Activated naive CD4-positive, alpha-beta T cell treated with anti-CD3 and anti-CD28 coated beads, Interleukin-2, amount 10 ng/mL, durations not matched to agents 7 days and 5 days (primary cell): Measurements from ENCODE around the gene ACVR1.

Source experiments
- CTCF ChIA-PET: fragments of 350-600 bp; sonication (Branson Sonifier 250); formaldehyde crosslinking; loops from one replicate; lab custom pipeline; 2021; ENCODE audit warnings: antibody characterized with exemption; lab: Charles Lee
- DNase-seq: peaks from one replicate; pipeline ENCODE4 v3.0.0-alpha.2; 2020
- H3K27ac Mint-ChIP-seq: one replicate; pipeline ENCODE4 v1.8.0; 2021; ENCODE audit warnings: mild to moderate bottlenecking, moderate library complexity, mixed read lengths
- H3K27me3 Mint-ChIP-seq: one replicate; pipeline ENCODE4 v1.8.0; 2021; ENCODE audit warnings: mild to moderate bottlenecking, mixed read lengths
- H3K36me3 Mint-ChIP-seq: one replicate; pipeline ENCODE4 v1.8.0; 2021; ENCODE audit warnings: mixed read lengths
- H3K4me1 Mint-ChIP-seq: one replicate; pipeline ENCODE4 v1.8.0; 2021; ENCODE audit warnings: mixed read lengths
- H3K4me3 Mint-ChIP-seq: one replicate; pipeline ENCODE4 v1.8.0; 2021; ENCODE audit warnings: mild to moderate bottlenecking, moderate library complexity, mixed read lengths
- H3K9me3 Mint-ChIP-seq: one replicate; pipeline ENCODE4 v1.8.0; 2021; ENCODE audit warnings: mixed read lengths

ACVR1 gene

DNA sequence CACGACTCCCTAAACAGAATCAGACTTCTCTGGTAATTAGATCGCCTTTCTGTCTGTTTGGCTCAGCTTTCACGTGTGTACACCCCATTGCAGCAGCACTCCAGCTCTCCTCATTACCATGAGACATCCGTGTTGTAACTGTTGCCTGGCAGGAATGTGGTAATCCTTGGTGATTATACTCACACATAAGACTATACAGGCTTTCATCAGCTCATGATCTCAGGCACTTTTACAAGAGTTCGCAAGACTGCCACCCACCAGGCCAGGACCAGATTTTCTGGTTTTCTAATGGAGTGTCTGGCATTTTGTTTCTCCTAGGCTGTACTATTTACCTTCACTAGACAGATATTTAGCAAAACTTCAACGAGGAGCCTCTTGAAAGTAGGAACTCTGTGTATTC is 50.2 kb downstream of the ACVR1 start:
- CTCF ChIA-PET = no interaction called here
- H3K9me3 Mint-ChIP-seq = no peaks in the 10 kb centered on the region
- H3K27me3 Mint-ChIP-seq = no peaks in the 10 kb centered on the region
- DNase-seq = no peak
- H3K4me1 Mint-ChIP-seq = peaks cover 5% of the 10 kb centered on the region
- H3K36me3 Mint-ChIP-seq = peaks cover 47% of the 10 kb centered on the region
- no peak overlapping the region for H3K27ac Mint-ChIP-seq
- H3K4me3 Mint-ChIP-seq = no peak overlapping the region

DNA sequence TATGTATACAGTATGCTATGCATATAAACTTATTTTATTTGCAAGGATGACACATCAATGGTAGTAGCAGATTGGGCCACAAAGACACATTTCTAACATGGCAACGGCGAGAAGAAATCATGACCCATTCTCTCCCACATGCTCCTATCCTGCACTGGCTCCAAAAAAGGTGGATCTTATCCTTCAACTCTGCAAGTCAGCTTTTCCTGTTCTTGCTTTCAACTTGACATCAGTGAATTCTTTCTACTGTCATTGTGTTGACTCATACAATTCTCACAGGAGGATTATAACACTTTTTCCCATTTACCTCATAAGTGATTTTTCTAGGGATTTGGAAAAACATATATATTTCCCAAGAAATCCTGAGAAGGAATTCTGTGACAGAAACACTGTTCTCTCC is 53.1 kb downstream of the ACVR1 start:
- Mint-ChIP-seq H3K36me3 (peaks cover 45% of the 10 kb centered on the region), H3K27ac (no peak overlapping the region), H3K9me3 (no peaks in the 10 kb centered on the region), H3K4me1 (peaks cover 7% of the 10 kb centered on the region), H3K4me3 (no peak overlapping the region), H3K27me3 (no peaks in the 10 kb centered on the region)
- no peak for DNase-seq
- CTCF ChIA-PET = no interaction called here

DNA sequence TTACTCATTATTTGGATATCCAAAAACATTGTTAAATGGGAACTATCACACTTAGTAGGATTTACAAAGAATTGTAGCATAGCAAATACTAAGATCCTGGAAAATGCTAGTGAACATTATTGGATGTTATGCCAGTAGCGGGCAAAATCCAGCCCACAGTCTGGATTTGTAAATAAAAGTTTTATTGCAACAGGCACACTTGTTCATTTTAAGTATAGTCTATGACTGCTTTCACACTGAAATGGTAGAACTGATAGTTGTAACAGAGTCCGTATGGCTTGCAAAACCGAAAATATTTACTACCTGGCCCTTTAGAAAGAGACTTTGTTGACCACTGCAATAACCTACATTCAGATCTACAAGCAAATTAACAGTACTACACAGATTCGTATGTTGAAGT is 53.6 kb downstream of the ACVR1 start:
- Mint-ChIP-seq H3K36me3 (peaks cover 46% of the 10 kb centered on the region), H3K4me3 (no peak overlapping the region), H3K27ac (no peak overlapping the region), H3K27me3 (no peaks in the 10 kb centered on the region), H3K4me1 (peaks cover 7% of the 10 kb centered on the region), H3K9me3 (no peaks in the 10 kb centered on the region)
- no peak for DNase-seq
- CTCF ChIA-PET = no interaction called here

DNA sequence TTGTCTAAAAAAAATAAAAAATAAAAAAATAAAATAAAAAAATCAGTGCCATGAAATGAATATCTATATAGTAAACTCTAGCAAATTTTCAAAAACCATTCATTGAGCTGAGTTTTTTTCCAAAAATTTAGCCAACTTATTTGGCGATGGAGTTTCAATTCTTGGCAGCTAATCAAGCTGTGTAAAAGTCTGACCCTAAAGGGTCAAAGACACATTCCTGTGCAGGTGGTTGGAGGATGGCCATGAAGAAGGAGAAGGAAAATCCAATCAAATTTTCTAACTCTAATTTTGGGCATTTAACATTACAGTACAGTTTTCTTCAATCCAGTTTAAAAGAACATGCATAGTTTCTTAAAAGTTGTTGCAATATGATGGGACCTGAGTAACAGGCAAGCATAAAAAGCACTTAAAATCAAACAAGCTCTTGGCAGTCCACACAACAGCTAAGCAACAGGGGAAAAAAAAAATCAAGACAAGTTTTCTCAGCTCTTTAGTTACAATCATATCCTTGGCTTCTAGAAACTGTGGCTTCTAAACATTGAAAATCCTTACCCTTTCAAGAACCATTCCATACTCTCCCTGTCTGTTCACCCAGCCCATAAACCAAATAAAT is 54.5 kb downstream of the ACVR1 start:
- DNase-seq = no peak
- H3K4me1 Mint-ChIP-seq = peaks cover 7% of the 10 kb centered on the region
- CTCF ChIA-PET = no interaction called here
- H3K4me3 Mint-ChIP-seq = no peak overlapping the region
- peaks cover 53% of the 10 kb centered on the region for H3K36me3 Mint-ChIP-seq
- no peaks in the 10 kb centered on the region for H3K9me3 Mint-ChIP-seq
- H3K27ac Mint-ChIP-seq = no peak overlapping the region
- no peaks in the 10 kb centered on the region for H3K27me3 Mint-ChIP-seq

GRCh38 chr2:157820193-157820592 is 55.9 kb downstream of the ACVR1 start:
- CTCF ChIA-PET = no interaction called here
- H3K9me3 Mint-ChIP-seq = no peaks in the 10 kb centered on the region
- no peak overlapping the region for H3K27ac Mint-ChIP-seq
- H3K4me3 Mint-ChIP-seq = no peak overlapping the region
- H3K36me3 Mint-ChIP-seq = peaks cover 51% of the 10 kb centered on the region
- no peaks in the 10 kb centered on the region for H3K27me3 Mint-ChIP-seq
- no peak for DNase-seq
- peaks cover 7% of the 10 kb centered on the region for H3K4me1 Mint-ChIP-seq

- DNase-seq = no peak
- Mint-ChIP-seq H3K4me3 (no peak overlapping the region), H3K36me3 (peaks cover 47% of the 10 kb centered on the region), H3K9me3 (no peaks in the 10 kb centered on the region), H3K27me3 (no peaks in the 10 kb centered on the region), H3K4me1 (peaks cover 7% of the 10 kb centered on the region), H3K27ac (no peak overlapping the region)
- CTCF ChIA-PET = no interaction called here
Measured at GRCh38 chr2:157819761-157820160, 56.4 kb downstream of the ACVR1 start.

- Mint-ChIP-seq H3K4me1 (peaks cover 3% of the 10 kb centered on the region), H3K36me3 (peaks cover 45% of the 10 kb centered on the region), H3K27me3 (no peaks in the 10 kb centered on the region)
Measured at GRCh38 chr2:157818227-157818626, 57.9 kb downstream of the ACVR1 start.

DNA sequence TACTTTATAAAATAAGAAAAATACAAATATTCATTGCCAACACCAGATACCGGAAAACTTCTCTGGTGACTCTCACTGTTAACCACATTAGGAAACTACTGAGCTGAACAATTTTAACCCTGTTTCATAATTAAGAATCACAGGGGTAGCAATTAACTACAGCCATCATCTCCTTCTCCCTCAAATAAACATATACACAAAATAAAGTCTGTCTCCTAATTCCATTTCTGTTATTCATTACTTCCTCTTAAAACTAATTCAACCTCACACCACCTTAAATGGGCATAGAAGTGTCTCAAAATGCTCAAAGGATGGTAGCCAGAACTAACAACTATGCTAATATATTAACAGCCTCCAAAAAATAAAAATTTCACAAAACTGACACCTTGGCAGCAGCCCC is 60.7 kb downstream of the ACVR1 start:
- CTCF ChIA-PET = no interaction called here
- Mint-ChIP-seq H3K36me3 (peaks cover 58% of the 10 kb centered on the region), H3K4me3 (no peak overlapping the region), H3K27me3 (no peaks in the 10 kb centered on the region), H3K4me1 (peaks cover 11% of the 10 kb centered on the region), H3K27ac (no peak overlapping the region), H3K9me3 (no peaks in the 10 kb centered on the region)
- DNase-seq = no peak

More at GRCh38 chr2:157818227-157818626, 57.9 kb downstream of the ACVR1 start:
- Mint-ChIP-seq H3K9me3 (no peaks in the 10 kb centered on the region), H3K27ac (no peak overlapping the region), H3K4me3 (no peak overlapping the region)
- DNase-seq = no peak
- CTCF ChIA-PET = no interaction called here

DNA sequence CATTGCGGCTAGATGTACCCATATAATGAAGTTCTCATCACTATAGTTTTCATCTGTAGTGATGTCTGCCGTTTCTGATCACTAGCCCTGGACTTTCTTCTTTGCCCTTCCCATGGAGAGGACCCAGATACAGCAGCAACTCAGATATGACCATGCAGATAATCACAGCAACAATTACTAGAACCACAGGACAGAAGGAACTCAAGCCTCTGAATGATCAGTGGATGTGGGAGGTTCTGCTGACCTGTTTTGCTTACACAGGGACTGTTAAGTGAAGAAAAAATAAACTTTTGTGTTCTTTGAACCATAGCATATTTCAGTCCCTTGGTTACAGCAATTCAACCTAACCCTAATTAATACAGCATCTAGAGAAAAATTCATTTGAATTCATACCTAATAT is 62.7 kb downstream of the ACVR1 start:
- Mint-ChIP-seq H3K27me3 (no peaks in the 10 kb centered on the region), H3K27ac (no peak overlapping the region), H3K4me3 (no peak overlapping the region), H3K36me3 (peaks cover 56% of the 10 kb centered on the region), H3K4me1 (peaks cover 11% of the 10 kb centered on the region), H3K9me3 (no peaks in the 10 kb centered on the region)
- no peak for DNase-seq
- CTCF ChIA-PET = no interaction called here

DNA sequence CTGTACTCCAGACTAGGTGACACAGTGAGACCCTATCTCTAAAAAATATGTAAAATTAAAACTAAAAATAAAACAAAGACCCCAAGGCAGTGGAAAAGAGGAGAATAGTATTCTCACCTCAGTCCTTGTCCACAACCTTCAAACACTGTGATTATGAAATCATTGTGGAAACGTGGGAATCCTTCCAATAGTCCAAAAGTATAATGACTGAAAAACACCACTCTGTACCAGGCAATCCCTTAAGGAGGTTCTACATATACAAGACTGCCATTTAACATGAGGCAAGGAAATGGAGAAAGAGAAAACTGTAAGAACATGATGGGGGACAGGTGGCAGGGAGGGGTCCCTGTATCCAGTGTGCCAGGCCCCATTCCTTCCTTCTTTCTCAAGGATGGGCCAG is 66.1 kb downstream of the ACVR1 start:
- DNase-seq = no peak
- CTCF ChIA-PET = no interaction called here
- no peak overlapping the region for H3K27ac Mint-ChIP-seq
- no peaks in the 10 kb centered on the region for H3K27me3 Mint-ChIP-seq
- no peak overlapping the region for H3K4me3 Mint-ChIP-seq
- peaks cover 28% of the 10 kb centered on the region for H3K4me1 Mint-ChIP-seq
- H3K36me3 Mint-ChIP-seq = peaks cover 53% of the 10 kb centered on the region
- no peaks in the 10 kb centered on the region for H3K9me3 Mint-ChIP-seq

GRCh38 chr2:157809212-157809611 is 66.9 kb downstream of the ACVR1 start:
- no peak for DNase-seq
- Mint-ChIP-seq H3K4me1 (peaks cover 28% of the 10 kb centered on the region), H3K27ac (no peak overlapping the region), H3K36me3 (peaks cover 50% of the 10 kb centered on the region), H3K4me3 (no peak overlapping the region), H3K9me3 (no peaks in the 10 kb centered on the region), H3K27me3 (no peaks in the 10 kb centered on the region)
- CTCF ChIA-PET = no interaction called here

GRCh38 chr2:157808421-157808820 is 67.7 kb downstream of the ACVR1 start:
- Mint-ChIP-seq H3K9me3 (no peaks in the 10 kb centered on the region), H3K36me3 (peaks cover 48% of the 10 kb centered on the region), H3K4me3 (no peak overlapping the region), H3K27ac (no peak overlapping the region), H3K4me1 (peaks cover 28% of the 10 kb centered on the region), H3K27me3 (no peaks in the 10 kb centered on the region)
- no peak for DNase-seq
- CTCF ChIA-PET = no interaction called here

DNA sequence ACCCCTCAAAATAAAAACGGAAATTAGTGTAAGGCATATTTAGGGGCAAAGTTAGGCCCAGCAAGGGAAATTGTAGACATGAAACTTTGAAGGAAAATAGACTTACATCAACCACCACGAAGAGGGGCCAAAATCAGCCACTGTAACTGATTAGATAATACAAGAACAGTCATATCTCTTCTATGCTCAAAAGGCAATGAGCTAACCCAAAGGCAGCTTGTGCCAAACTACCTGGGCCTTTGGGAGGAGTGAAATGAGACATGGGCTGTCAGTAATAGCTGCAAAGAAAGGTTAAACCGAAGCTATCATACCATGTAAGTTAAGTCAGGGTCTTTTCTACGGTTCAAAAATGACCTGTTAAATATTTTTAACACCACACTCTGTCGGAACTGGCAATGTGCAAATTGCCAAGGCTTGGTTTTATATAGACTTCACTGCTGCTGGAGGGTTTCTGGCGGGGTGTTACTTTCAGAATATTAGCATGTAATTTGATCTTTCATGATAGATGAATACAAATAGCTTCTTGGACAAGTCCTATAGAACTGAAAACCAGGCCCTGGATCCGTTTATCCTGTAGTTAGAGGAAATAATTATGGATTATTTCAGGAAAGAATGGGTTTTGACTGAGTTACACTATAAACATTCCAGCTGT is 69.6 kb downstream of the ACVR1 start:
- DNase-seq = no peak
- Mint-ChIP-seq H3K27ac (no peak overlapping the region), H3K4me3 (no peak overlapping the region), H3K27me3 (no peaks in the 10 kb centered on the region), H3K9me3 (no peaks in the 10 kb centered on the region), H3K4me1 (peaks cover 26% of the 10 kb centered on the region), H3K36me3 (peaks cover 39% of the 10 kb centered on the region)
- CTCF ChIA-PET = no interaction called here

DNA sequence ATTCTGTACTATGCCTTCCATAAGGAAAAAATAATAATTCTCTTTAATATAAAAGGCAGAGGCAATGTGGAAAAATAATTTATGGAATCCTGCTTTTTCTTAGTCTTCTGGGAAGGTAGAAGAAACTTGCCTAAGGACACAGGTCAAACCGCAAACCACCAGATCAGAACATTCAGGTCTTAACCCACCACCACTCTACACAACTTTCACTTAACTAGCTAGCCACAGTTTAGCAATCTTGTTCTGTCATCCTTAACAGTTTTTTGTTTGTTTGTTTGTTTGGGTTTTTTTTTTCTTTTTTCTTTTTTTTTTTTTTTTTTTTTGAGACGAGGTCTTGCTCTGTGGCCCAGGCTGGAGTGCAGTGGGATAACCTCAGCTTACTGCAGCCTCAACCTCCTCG is 70.6 kb downstream of the ACVR1 start:
- peaks cover 38% of the 10 kb centered on the region for H3K36me3 Mint-ChIP-seq
- H3K27ac Mint-ChIP-seq = no peak overlapping the region
- no peak overlapping the region for H3K4me3 Mint-ChIP-seq
- DNase-seq = no peak
- peaks cover 20% of the 10 kb centered on the region for H3K4me1 Mint-ChIP-seq
- CTCF ChIA-PET = no interaction called here
- H3K9me3 Mint-ChIP-seq = no peaks in the 10 kb centered on the region
- no peaks in the 10 kb centered on the region for H3K27me3 Mint-ChIP-seq

DNA sequence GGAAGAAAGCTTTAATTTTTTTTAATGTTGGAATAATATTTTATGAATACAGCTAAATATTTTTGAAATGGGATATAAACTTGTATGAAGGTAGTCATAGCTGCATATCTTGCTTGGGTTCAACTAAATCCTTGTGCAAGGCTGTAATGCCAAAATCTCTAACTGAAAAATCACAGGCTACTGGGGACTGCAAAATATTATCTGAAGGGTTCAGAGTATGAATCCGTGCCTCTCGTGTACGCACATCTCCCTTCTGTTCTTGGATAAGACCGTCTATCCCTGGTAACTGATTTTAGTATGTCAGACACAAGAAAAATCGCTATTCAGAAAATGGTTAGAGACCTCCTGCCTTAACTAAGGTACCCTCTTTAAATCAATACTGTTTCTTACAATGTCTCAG is 71.8 kb downstream of the ACVR1 start:
- no peak for DNase-seq
- Mint-ChIP-seq H3K27ac (no peak overlapping the region), H3K27me3 (no peaks in the 10 kb centered on the region), H3K36me3 (peaks cover 39% of the 10 kb centered on the region), H3K4me1 (peaks cover 18% of the 10 kb centered on the region), H3K4me3 (no peak overlapping the region), H3K9me3 (no peaks in the 10 kb centered on the region)
- CTCF ChIA-PET = interaction anchor here (1.0 kb wide), 1 partner anchor 97 kb away, joined by 3 read pairs; no protein-coding TSS in a partner anchor
